ENCODE data around the gene IQSEC1. TPM values are rescaled to one million over a fixed set of nuclear protein-coding genes. Genes with fewer than 3 reads are reported as not detected.
A peak's percentile ranks its signal among the peaks of the same experiment; 100 is the strongest.

IQSEC1 gene
- total RNA-seq, 2 donors from 2014 or later: 22.7 to 24.5 TPM

DNA sequence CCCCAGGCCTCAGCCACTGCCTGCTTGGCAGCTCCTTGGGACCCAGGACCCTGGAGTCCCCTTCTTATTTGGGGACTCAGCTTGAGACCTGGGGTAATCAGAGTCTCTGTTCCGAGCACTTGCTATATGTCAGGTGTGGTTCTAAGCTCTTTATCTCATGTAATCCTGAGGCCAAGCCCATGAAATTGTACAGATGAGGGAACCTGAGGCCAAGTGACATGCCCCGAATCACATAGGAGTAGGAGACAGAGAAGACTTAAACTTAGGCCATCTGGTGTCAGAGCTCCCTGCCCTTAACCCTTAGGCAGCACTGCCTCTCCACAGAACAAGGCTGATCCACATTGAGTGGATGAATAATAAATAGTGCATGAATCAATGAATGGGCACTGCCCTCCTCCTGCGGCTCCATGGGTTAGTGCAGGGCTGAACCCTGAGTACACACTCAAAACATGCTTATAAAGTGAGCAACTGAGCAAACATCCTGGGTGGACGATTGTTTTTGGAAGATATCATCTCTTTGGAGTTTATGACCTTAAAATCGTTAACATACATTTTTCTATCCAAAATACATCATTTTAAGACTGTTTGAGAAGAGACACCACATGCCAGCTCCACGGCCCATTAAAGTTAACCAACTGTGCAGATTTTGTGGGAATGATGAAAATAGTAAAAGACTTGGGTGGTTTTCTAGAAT, 33.2 kb upstream of the IQSEC1 start:
- no peak overlapping the region for H3K9ac ChIP-seq (ENCODE audit: extremely low read depth, low read length, poor library complexity, severe bottlenecking)
- no peaks in the 10 kb centered on the region for H3K4me1 ChIP-seq (ENCODE audit: control insufficient read depth, insufficient read depth, low read length)
- no peak overlapping the region for H3K4me3 ChIP-seq (ENCODE audit: low read length)
- peak; percentile 16 for DNase-seq
- no peaks in the 10 kb centered on the region for H3K36me3 Mint-ChIP-seq (ENCODE audit: low read depth)
- no peak overlapping the region for H3K27ac Mint-ChIP-seq
- H3K27me3 Mint-ChIP-seq (ENCODE audit: insufficient read depth): no peaks in the 10 kb centered on the region
- no peaks in the 10 kb centered on the region for H3K9me3 ChIP-seq (ENCODE audit: control insufficient read depth, low read length)
- H3K4me1 Mint-ChIP-seq: peaks cover 3% of the 10 kb centered on the region
- 87 to 91% methylated on average over 4 to 6 of the region's 6 CpGs for WGBS, 2 experiments (ENCODE audit: insufficient coverage in 1 of 2, insufficient read length in 1 of 2)
- no peaks in the 10 kb centered on the region for H3K27me3 ChIP-seq (ENCODE audit: control insufficient read depth, insufficient read depth, low read length, poor library complexity, severe bottlenecking)
- TF ChIP-seq, protein P1, sequence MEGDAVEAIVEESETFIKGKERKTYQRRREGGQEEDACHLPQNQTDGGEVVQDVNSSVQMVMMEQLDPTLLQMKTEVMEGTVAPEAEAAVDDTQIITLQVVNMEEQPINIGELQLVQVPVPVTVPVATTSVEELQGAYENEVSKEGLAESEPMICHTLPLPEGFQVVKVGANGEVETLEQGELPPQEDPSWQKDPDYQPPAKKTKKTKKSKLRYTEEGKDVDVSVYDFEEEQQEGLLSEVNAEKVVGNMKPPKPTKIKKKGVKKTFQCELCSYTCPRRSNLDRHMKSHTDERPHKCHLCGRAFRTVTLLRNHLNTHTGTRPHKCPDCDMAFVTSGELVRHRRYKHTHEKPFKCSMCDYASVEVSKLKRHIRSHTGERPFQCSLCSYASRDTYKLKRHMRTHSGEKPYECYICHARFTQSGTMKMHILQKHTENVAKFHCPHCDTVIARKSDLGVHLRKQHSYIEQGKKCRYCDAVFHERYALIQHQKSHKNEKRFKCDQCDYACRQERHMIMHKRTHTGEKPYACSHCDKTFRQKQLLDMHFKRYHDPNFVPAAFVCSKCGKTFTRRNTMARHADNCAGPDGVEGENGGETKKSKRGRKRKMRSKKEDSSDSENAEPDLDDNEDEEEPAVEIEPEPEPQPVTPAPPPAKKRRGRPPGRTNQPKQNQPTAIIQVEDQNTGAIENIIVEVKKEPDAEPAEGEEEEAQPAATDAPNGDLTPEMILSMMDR (conservative IDR thresholded peaks at IDR 0.05): no peak
- H3K4me3 Mint-ChIP-seq: no peak overlapping the region
- no peak overlapping the region for H3K27ac ChIP-seq (ENCODE audit: low read depth, low read length)
- H3K9me3 Mint-ChIP-seq: no peaks in the 10 kb centered on the region
- H3K36me3 ChIP-seq (ENCODE audit: control insufficient read depth, insufficient read depth, low read length): no peaks in the 10 kb centered on the region

DNA sequence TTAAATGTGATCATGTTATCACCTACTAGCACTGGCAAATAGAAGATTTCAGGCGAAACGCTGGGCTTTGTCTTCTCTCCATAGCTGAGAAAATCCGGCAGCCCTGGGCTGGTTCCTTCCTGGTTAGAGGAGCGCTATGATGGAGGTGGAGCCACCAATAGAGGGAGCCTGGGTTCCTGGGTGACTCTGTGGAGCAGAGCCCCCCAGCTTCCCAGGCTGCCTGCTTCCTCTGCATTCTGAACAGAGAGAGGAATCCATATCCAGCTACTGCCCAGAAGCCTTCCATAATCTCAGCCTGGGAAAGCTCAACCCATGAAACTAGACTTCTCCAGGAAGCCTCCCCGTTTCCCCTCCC, 32.6 kb upstream of the IQSEC1 start:
- no peaks in the 10 kb centered on the region for H3K36me3 ChIP-seq (ENCODE audit: control insufficient read depth, insufficient read depth, low read length)
- H3K27me3 ChIP-seq (ENCODE audit: control insufficient read depth, insufficient read depth, low read length, poor library complexity, severe bottlenecking): no peaks in the 10 kb centered on the region
- Mint-ChIP-seq H3K9me3 (no peaks in the 10 kb centered on the region), H3K36me3 (ENCODE audit: low read depth) (no peaks in the 10 kb centered on the region), H3K4me3 (no peak overlapping the region), H3K27ac (no peak overlapping the region), H3K4me1 (peaks cover 3% of the 10 kb centered on the region), H3K27me3 (ENCODE audit: insufficient read depth) (no peaks in the 10 kb centered on the region)
- H3K9ac ChIP-seq (ENCODE audit: extremely low read depth, low read length, poor library complexity, severe bottlenecking): no peak overlapping the region
- H3K4me1 ChIP-seq (ENCODE audit: control insufficient read depth, insufficient read depth, low read length): no peaks in the 10 kb centered on the region
- DNase-seq: peak; percentile 66
- H3K9me3 ChIP-seq (ENCODE audit: control insufficient read depth, low read length): no peaks in the 10 kb centered on the region
- H3K27ac ChIP-seq (ENCODE audit: low read depth, low read length): no peak overlapping the region
- no peak overlapping the region for H3K4me3 ChIP-seq (ENCODE audit: low read length)
- TF ChIP-seq, protein P1 (conservative IDR thresholded peaks at IDR 0.05): peak; percentile 44
- WGBS, 2 experiments (ENCODE audit: insufficient coverage in 1 of 2, insufficient read length in 1 of 2): 87 to 100% methylated on average over 1 to 5 of the region's 5 CpGs

- no peak overlapping the region for H3K27ac ChIP-seq (ENCODE audit: low read depth, low read length)
- no peaks in the 10 kb centered on the region for H3K9me3 ChIP-seq (ENCODE audit: control insufficient read depth, low read length)
- WGBS, 2 experiments (ENCODE audit: insufficient coverage in 1 of 2, insufficient read length in 1 of 2): 85 to 91% methylated on average over 3 to 8 of the region's 8 CpGs
- no peaks in the 10 kb centered on the region for H3K4me1 Mint-ChIP-seq
- H3K9me3 Mint-ChIP-seq: no peaks in the 10 kb centered on the region
- no peaks in the 10 kb centered on the region for H3K27me3 Mint-ChIP-seq (ENCODE audit: insufficient read depth)
- H3K27ac Mint-ChIP-seq: no peak overlapping the region
- no peaks in the 10 kb centered on the region for H3K4me1 ChIP-seq (ENCODE audit: control insufficient read depth, insufficient read depth, low read length)
- no peak overlapping the region for H3K4me3 Mint-ChIP-seq
- TF ChIP-seq, protein P1 (conservative IDR thresholded peaks at IDR 0.05): no peak
- H3K9ac ChIP-seq (ENCODE audit: extremely low read depth, low read length, poor library complexity, severe bottlenecking): no peak overlapping the region
- no peaks in the 10 kb centered on the region for H3K36me3 Mint-ChIP-seq (ENCODE audit: low read depth)
- H3K36me3 ChIP-seq (ENCODE audit: control insufficient read depth, insufficient read depth, low read length): no peaks in the 10 kb centered on the region
- no peak for DNase-seq
- H3K4me3 ChIP-seq (ENCODE audit: low read length): no peak overlapping the region
- H3K27me3 ChIP-seq (ENCODE audit: control insufficient read depth, insufficient read depth, low read length, poor library complexity, severe bottlenecking): no peaks in the 10 kb centered on the region
Observed at GRCh38 chr3:13105181-13105895, 32.1 kb upstream of the IQSEC1 start.
